ENCODE measurements around the gene ELOB.
"Not testable (repeated sequence)": the region's sequence is repeated elsewhere in the genome, so short reads cannot be mapped to it uniquely, and the experiment has no call there.

The ELOB gene

GRCh38 chr16:2748757-2749455 is 28.2 kb downstream of the ELOB start:
- DNase-seq (ENCODE audit: low read depth, low spot score): no peak

GRCh38 chr16:2745961-2746360 is 31.1 kb downstream of the ELOB start:
- DNase-seq (ENCODE audit: low read depth, low spot score): no peak

- DNase-seq (ENCODE audit: low read depth, low spot score): no peak
Measured at GRCh38 chr16:2745116-2745890, 31.8 kb downstream of the ELOB start.

- no peak for DNase-seq (ENCODE audit: low read depth, low spot score)
Measured at GRCh38 chr16:2744711-2745110, 32.4 kb downstream of the ELOB start.

DNA sequence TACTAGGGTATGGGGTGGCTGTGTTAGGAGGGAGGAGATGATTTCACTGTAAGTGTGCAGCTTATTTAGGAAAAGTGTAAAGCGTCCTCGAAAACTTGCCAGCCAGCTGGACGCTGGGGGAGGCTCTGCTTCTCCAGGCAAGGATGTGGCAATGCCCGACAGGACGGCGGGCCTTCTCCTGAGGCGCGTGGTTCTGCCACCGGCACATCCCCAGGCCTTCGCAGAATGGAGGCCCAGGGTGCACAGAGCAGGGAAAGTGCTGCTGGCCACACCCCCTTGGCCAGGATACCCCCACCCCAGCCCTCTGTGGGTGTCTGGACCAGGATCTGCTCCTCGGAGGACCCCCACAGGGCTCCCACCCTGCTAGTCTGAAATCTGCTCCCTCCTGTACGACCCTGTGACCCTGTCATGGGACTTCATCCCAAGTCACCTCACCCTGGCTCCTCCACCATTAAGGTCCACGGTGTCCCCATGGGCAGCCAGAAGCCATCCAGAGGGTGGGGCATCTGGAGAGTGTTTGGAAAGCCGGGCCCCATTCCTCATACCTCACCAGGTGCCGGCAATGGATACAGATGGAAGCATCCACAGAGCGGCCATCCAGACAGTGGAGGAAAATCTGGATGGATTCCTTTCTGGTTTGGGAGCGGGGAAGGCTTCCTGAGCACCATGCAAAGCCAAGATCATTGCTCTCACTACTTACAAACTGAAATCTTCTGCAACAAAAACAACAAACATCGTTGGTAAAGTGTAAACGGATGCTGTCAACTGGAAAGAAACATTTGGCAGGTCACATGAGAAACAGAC is 33.9 kb downstream of the ELOB start:
- no peak for DNase-seq (ENCODE audit: low read depth, low spot score)

GRCh38 chr16:2742323-2743006 is 34.6 kb downstream of the ELOB start:
- no peak for DNase-seq (ENCODE audit: low read depth, low spot score)

- no peak for DNase-seq (ENCODE audit: low read depth, low spot score)
Measured at GRCh38 chr16:2741168-2741567, 35.9 kb downstream of the ELOB start.

GRCh38 chr16:2740476-2740875 is 36.6 kb downstream of the ELOB start:
- DNase-seq (ENCODE audit: low read depth, low spot score): no peak

DNA sequence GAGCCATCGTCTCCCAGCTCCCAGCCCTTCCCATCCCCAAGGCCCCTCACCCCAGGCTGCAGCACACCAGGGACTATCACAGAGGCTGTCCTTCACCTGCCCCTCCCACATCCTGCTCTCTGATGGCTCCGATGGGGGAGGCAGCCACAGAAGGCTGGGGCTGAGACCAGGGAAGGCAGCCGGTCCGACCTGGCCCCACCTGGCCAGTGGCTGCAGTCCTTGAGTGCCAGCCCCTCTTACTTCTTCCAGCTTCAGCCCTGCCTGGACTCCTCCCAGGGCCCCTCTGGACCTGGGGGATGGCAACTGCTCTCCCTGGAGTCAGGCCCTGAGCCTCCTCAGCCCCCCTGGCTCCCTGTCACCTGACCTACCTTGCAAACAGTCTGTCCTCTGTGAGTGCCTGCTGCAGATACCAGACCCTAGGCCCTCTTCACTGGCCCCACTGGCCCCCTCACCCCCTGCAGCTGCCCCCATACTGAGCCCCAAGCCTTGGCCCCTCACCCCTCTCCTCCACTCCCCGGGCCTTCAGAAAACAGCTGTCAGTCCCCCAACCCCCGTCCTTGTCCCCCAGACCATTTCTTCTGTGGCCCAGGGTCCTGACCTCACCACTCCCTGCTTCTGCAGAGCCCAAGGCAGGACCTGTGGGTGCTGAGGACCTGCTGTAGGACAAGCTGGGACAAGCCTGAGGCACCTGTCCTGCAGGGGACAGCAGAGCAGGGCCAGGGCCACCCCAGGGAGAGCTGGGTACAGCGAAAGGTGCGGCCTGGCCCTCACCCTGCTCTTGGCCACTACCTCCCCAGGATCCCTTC is 37.3 kb downstream of the ELOB start:
- DNase-seq (ENCODE audit: low read depth, low spot score): peak; percentile 24

- DNase-seq (ENCODE audit: low read depth, low spot score): no peak
Measured at GRCh38 chr16:2738615-2739014, 38.5 kb downstream of the ELOB start.

DNA sequence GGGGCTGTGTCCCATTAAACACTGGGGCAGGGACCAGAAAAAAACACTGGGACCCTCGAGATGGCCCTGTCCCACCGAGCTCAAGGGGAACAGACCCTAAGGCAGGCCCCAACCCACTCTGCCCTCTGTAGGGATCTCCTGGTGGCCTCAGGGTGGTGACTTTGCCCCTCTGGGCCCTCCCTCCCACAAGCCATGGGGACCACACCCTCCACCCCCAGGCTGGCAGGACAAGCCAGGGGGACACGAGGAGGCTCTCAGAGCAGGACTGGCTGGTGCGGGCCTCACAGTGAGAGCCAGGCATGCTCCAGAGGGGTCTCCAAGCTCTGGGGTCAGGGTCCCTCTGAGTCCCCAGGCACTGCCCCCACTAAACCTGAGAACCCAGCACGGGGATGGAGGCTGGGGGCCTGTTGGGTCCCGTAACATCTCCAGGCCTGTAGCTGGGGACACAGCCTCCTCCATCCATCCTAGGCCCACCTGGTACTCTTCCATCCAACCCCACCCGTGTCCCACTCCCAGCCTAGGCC is 39.1 kb downstream of the ELOB start:
- no peak for DNase-seq (ENCODE audit: low read depth, low spot score)

- DNase-seq (ENCODE audit: low read depth, low spot score): no peak
Measured at GRCh38 chr16:2737238-2737605, 39.9 kb downstream of the ELOB start.

DNA sequence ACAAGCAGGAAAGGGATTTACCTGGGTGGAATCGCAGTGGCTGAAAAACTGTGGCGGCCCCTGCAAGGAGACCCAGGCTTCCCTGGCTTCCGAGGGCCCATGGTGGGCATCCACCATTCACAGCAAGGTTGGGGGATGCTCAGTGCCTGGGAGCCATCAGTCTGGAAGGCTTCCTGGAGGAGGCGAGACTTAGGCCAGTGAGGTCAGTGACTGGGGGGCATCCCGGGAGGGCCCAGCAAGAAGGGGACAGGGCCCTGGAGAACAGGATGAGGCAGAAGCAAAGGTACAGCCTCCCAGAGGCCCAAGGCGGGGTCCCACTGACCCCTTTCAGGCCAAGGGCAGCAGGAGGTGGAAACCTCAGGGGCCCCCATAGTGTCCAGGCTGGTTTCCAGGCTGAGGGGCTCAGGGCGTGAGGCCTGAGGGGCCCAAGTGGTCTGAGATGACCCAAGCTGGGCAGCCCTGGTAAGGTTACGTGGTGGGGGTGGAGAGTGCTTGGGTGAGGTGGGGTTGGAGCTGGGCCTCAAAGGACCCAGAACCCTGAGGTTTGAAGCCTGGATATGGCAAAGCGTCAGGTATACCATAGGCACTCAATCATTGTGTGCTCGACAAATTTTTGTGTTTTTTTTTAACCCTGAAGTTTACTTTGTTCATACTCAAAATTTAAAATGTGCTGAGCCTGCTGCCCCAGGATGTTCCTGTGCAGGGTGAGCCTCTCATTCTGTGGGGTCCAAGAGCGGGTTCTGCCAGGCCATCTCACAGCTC is 40.4 kb downstream of the ELOB start:
- DNase-seq (ENCODE audit: low read depth, low spot score): no peak

DNA sequence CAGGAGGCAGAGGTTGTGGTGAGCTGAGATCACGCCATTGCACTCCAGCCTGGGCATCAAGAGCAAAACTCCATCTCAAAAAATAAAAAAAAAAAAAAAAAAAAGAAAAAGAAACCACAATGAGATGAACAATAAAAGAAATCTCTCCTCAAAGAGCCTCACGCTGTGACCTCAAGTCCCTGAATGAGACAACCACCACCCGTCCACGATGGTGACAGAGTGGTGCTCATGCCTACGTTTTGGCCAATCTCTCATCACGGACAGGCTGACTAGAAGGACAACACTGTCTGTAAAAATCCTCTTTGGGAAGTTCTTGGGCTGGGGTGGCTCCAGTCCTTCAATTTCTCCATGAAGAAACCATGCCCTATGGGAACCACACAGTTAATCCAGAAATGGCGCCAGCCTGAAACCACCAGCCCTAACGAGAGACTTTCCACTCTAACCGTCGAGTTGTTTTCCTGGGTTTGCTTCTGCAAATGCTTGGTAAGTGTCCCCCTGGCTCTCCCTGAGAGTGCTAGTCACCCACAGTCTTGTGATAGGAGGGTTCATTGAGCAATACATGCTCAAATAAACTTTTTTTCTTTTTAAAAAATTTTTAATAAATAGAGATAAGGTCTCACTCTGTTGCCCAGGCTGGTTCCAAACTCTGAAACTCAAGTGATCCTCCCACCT is 42.1 kb downstream of the ELOB start:
- no peak for DNase-seq (ENCODE audit: low read depth, low spot score)

DNA sequence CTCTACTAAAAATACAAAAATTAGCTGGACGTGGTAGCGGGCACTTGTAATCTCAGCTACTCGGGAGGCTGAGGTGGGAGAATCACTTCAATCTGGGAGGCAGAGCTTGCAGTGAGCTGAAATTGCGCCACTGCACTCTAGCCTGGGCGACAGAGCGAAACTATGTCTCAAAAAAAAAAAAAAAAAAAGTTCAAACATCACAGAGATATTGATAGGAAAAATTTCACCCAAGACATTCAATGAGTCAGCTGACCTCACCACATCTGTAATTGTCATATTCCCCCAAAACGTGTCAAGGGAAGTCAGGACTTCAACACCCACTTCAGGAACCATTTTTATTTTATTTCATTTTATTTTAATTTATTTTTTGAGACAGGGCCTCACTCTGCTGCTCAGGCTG is 49.0 kb downstream of the ELOB start:
- no peak for DNase-seq (ENCODE audit: low read depth, low spot score)

DNA sequence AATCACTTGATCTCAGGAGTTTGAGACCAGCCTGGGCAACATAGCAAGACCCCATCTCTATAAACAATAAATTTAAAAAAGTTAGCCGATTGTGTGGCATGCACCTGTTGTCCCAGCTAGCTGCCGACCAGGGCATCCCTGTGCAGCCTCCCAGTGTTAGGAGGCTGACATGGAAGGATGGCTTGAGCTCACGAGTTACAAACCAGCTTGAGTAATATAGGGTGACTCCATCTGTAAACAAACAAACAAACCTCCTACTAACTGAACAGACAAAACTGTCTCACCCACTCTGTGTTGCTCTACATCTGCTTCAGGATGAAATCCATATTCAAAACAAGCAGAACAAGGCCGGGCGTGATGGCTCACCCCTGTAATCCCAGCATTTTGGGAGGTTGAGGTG is 50.2 kb downstream of the ELOB start:
- no peak for DNase-seq (ENCODE audit: low read depth, low spot score)

DNA sequence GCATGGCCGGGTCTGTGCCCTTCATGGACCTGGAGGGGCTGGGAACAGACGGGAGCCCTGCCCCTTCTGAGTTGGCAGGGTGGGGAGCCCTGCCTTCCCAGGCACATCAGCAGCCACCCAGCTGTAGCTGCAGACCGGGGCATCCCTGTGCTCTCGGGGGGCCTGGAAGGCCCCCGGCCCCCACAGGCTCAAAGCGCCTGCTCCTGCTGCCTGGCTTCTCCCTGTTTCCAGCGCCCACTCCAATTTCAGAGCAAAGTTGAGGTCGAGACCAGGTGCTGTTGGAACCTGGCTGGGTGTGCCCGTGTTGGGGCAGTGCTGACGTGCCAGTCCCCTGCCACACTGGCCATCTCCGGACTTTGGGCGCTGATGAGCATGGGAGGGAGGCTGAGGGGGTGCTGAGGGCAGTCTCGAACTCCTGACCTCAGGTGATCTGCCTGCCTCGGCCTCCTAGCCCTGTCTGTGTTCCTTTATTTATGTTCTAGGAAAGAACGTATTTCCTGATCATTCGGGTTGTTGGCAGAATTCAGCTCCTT is 52.2 kb downstream of the ELOB start:
- DNase-seq (ENCODE audit: low read depth, low spot score): no peak

GRCh38 chr16:2724088-2724676 is 52.9 kb downstream of the ELOB start:
- DNase-seq (ENCODE audit: low read depth, low spot score): no peak

GRCh38 chr16:2721634-2722173 is 55.4 kb downstream of the ELOB start:
- DNase-seq (ENCODE audit: low read depth, low spot score): not testable (repeated sequence)

Data from ELF-1 (cell line).